Measurements from ENCODE around the gene EIF3A. TPM values are rescaled to one million over a fixed set of nuclear protein-coding genes. Genes with fewer than 3 reads are reported as not detected.

The EIF3A gene
- total RNA-seq, 2 donors from 2014 or later: 146 to 214 TPM

DNA sequence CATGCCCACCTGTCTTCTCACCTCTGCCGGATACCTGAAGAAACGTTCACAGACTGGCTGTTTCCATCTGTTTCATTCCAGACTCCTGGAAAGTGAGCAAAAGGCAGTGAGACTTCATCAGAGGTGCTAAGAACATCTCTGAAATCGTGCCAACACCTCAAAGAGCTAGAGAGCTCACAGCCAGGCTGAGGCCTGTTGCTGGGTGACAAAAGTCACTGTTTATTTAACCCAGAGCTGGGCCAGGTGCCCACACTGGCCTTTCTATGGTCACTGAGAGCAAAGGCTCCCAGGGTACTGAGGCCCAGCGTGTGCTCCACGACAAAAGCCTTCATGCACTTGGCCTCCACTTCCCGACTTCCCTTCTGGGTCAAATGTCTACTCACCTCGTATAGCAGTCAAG lies 54.8 kb downstream of the EIF3A start:
- H3K36me3 Mint-ChIP-seq: no peaks in the 10 kb centered on the region
- H3K4me1 Mint-ChIP-seq (ENCODE audit: low read depth in 2 of 2): peaks cover 7 to 10% of the 10 kb centered on the region in 2 donors
- H3K27ac Mint-ChIP-seq: no peak overlapping the region
- H3K27me3 Mint-ChIP-seq: no peaks in the 10 kb centered on the region
- no peak overlapping the region for H3K4me3 Mint-ChIP-seq
- H3K9me3 Mint-ChIP-seq: no peaks in the 10 kb centered on the region
- ATAC-seq (no peak), DNase-seq (ENCODE audit: low spot score) (no peak)

DNA sequence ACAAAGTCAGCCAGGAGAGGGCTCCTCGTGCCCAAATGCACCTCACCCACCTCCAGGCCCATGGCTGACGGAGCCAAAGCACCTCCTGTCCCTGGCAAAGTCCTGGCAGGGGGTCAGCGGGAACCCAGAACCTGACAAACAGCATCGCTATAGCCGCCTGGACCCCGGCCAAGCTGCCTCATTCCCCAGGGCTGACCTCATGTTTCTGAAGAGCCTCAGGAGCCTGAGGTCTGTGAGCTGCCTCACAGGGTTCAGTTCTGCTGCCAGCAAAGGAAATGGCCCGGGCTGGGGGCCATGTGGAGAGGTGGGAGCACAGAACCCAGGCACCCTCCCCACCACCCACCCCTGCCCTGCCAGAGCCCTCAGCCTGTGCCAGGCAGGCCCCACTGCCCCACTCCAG lies 55.3 kb downstream of the EIF3A start:
- H3K4me1 Mint-ChIP-seq (ENCODE audit: low read depth in 2 of 2): peaks cover 9 to 15% of the 10 kb centered on the region in 2 donors
- no peak for DNase-seq (ENCODE audit: low spot score)

DNA sequence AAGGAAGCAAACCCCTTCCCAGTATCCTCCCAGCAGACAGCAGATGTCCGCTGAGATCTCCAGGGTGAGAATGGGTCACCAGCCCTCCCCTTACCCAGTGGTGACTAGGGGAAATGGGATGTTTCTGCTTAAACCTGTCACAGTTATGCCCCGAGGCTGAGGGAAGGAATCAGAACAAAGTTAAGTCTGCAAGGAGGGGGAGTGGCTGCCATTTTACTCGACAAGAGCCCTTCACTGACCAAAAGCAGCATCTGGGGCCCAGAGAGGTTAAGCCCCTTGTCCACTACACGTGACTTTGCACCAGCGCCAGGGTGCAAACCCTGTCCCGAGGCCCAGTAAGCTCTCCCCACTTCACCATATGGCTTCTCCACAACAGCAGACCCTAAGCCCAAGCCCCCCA lies 55.7 kb downstream of the EIF3A start:
- Mint-ChIP-seq H3K36me3 (no peaks in the 10 kb centered on the region), H3K9me3 (no peaks in the 10 kb centered on the region), H3K27me3 (peaks cover 0 to 3% of the 10 kb centered on the region in 2 donors), H3K4me3 (no peak overlapping the region), H3K4me1 (ENCODE audit: low read depth in 2 of 2) (peaks cover 10 to 15% of the 10 kb centered on the region in 2 donors), H3K27ac (no peak overlapping the region)
- DNase-seq (ENCODE audit: low spot score): no peak
- ATAC-seq: no peak

More for the DNA sequence above, 55.3 kb downstream of the EIF3A start:
- Mint-ChIP-seq H3K27ac (no peak overlapping the region), H3K27me3 (peaks cover 0 to 3% of the 10 kb centered on the region in 2 donors), H3K4me3 (no peak overlapping the region), H3K9me3 (no peaks in the 10 kb centered on the region), H3K36me3 (no peaks in the 10 kb centered on the region)
- ATAC-seq: no peak

DNA sequence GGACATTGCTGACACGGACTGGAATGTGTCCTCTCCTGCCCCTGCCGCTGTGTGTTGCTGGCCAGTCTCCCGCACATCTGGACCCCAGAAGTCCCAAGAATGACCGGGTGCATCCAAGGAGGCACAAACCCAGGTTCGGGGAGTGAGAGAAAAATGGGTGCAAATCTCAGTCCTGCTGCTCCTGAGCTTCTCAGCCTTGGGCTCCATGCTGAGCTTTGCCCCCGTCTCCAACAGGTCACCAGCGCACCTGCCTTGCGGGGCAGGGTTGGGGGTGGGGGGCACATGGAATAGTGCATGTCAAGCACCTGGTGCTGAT lies 57.1 kb downstream of the EIF3A start:
- Mint-ChIP-seq H3K4me1 (ENCODE audit: low read depth in 2 of 2) (peaks cover 9 to 15% of the 10 kb centered on the region in 2 donors), H3K27ac (no peak overlapping the region), H3K9me3 (no peaks in the 10 kb centered on the region), H3K27me3 (peaks cover 0 to 3% of the 10 kb centered on the region in 2 donors), H3K36me3 (no peaks in the 10 kb centered on the region), H3K4me3 (no peak overlapping the region)
- DNase-seq (ENCODE audit: low spot score) (no peak), ATAC-seq (no peak)

DNA sequence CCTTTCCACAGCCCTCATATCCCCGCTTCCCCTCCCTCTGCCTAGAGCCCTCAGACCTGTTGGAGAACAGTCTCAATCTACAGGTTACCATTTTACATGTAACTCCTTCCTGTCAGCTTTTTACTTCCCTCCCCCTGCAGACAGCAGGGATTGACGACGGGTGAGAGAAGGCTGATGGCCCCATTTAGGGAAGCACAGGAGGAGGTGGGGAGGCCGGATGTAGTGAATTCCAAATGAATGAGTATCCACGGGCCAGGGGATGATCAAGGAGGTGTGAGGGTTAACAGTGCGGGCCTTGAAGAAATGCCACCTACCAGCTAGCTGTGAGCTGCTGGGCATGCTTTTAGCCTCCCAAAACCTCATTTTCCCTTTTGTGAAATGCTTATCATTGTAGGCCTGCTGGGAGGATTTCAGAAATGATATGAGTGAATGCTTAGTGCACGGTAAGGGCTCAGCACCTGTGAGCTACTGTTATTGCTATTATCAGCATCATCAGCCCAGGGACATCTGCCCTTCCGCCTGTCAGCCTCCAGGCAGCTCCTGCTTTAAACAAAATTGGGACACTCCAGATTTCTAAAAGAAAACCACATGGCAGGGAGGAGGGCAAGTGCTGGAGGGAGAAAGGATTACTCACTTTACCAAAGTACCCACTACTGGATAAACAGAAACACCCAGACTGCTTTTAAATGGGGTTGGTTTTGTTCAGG lies 57.6 kb downstream of the EIF3A start:
- Mint-ChIP-seq H3K4me1 (ENCODE audit: low read depth in 2 of 2) (peaks cover 5 to 12% of the 10 kb centered on the region in 2 donors), H3K4me3 (no peak overlapping the region), H3K36me3 (no peaks in the 10 kb centered on the region), H3K27ac (no peak overlapping the region), H3K9me3 (no peaks in the 10 kb centered on the region), H3K27me3 (peaks cover 0 to 3% of the 10 kb centered on the region in 2 donors)
- no peak for ATAC-seq
- DNase-seq (ENCODE audit: low spot score): no peak

DNA sequence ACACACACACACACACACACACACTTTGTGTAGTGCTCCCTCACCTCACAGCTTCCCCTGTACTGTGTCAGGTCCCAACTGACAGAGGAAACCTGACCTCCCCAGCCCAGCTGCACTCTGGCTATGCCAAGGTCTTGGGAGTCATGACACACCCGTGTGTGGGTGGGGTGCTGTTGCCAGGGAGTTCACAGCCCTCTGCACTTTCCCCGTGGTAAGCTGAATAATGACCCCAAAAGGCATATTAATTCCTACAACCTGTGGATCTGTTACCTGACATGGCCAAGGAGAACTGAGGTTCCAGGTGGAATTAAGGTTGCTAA lies 60.0 kb downstream of the EIF3A start:
- H3K9me3 Mint-ChIP-seq: no peaks in the 10 kb centered on the region
- peaks cover 5 to 8% of the 10 kb centered on the region in 2 donors for H3K4me1 Mint-ChIP-seq (ENCODE audit: low read depth in 2 of 2)
- H3K27me3 Mint-ChIP-seq: peaks cover 0 to 5% of the 10 kb centered on the region in 2 donors
- DNase-seq (ENCODE audit: low spot score) (no peak), ATAC-seq (peak; percentile 31 to 44)
- no peak overlapping the region for H3K27ac Mint-ChIP-seq
- H3K4me3 Mint-ChIP-seq: no peak overlapping the region
- no peaks in the 10 kb centered on the region for H3K36me3 Mint-ChIP-seq

DNA sequence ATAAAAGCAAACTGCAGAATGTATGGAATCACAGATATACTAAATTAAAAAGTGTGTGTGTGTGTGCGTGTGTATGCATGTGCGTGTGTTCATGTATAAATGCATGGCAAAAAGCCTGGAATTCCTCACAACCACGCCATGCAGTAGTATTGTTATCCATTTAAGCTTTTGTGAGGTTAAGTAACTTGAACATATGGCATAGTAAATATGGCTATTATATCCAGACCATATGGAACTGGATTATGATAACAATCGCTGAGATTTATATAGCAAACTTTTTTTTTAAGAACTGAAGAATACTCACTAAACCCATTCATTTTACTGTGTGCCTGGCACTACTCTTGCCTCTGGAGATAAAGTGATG lies 73.4 kb downstream of the EIF3A start:
- no peaks in the 10 kb centered on the region for H3K4me1 Mint-ChIP-seq (ENCODE audit: low read depth in 2 of 2)
- no peaks in the 10 kb centered on the region for H3K36me3 Mint-ChIP-seq
- no peak for DNase-seq (ENCODE audit: low spot score)
- no peak for ATAC-seq
- H3K4me3 Mint-ChIP-seq: no peak overlapping the region
- H3K27ac Mint-ChIP-seq: no peak overlapping the region
- H3K27me3 Mint-ChIP-seq: peaks cover 9 to 20% of the 10 kb centered on the region in 2 donors
- no peaks in the 10 kb centered on the region for H3K9me3 Mint-ChIP-seq

DNA sequence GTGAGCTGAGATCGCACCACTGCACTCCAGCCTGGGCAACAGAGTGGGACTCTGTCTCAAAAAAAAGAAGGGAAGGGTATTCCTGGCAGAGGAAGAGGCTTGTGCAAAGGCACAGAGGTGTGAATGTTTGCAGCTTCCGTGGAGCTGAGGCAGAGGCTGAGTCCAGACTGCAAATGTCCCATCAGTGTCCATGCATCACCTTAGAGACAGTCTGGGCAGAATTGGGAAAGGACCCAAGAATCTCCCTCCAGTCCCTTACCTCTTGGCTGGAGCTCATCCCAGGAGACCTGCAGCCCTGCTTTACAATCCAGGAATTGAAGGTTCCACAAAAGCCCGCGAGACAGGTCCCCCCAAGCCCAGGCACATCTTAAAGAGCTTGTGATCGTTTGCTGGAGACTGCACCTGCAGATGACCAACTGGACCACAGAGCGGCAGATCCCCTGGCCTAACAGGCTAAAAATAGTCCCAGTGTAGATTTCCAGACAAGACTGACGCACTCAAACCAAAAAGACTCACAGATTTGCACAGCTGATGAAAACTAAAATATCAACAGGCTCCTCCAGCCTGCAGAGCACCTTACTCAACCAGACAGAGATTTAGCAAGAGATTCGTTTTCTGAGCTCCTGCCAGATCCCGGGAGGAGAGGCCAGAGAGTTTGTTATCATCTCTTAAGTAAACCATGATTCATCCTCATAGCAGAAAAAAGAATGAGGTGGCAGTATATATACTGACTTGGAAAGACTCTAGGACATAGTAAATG lies 74.0 kb downstream of the EIF3A start:
- ATAC-seq (peak in 1 of 2 donors; percentile 15), DNase-seq (ENCODE audit: low spot score) (no peak)
- Mint-ChIP-seq H3K27ac (no peak overlapping the region), H3K4me3 (no peak overlapping the region), H3K9me3 (no peaks in the 10 kb centered on the region), H3K36me3 (no peaks in the 10 kb centered on the region), H3K4me1 (ENCODE audit: low read depth in 2 of 2) (no peaks in the 10 kb centered on the region), H3K27me3 (peaks cover 12 to 26% of the 10 kb centered on the region in 2 donors)

DNA sequence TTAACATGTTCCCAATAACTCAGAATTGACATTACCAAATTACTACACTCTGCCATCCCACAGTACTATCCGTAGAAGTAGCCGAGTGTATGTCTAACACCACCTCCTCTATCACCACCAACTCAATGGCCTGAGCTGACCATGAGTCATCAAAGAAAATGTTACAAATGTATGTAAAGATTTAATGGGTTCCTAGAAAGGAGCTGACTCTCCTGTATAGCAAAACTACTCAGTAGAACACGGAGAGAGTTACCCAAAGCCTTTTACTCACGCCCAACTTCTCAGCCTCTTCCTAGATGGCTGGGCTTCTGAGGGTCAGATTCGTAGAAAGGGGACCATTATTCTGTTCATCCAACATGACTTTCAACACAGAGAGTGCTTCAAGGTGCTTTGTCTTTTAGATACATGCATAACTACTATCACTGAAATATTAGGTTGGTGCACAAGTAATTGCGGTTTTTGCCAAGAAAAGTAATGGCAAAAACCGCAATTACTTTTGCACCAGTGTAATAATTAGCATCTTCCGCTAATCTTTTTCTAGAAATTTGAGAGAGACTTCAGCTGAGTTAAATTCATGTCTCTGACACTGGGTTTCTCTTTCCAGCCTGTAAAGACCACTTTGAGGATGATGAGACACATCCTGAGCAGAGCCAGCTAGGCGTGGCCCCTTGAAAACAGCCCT lies 75.1 kb downstream of the EIF3A start:
- Mint-ChIP-seq H3K36me3 (no peaks in the 10 kb centered on the region), H3K4me1 (ENCODE audit: low read depth in 2 of 2) (no peaks in the 10 kb centered on the region), H3K27me3 (peaks cover 14 to 28% of the 10 kb centered on the region in 2 donors), H3K27ac (no peak overlapping the region), H3K4me3 (no peak overlapping the region), H3K9me3 (no peaks in the 10 kb centered on the region)
- no peak for DNase-seq (ENCODE audit: low spot score)
- ATAC-seq: no peak

DNA sequence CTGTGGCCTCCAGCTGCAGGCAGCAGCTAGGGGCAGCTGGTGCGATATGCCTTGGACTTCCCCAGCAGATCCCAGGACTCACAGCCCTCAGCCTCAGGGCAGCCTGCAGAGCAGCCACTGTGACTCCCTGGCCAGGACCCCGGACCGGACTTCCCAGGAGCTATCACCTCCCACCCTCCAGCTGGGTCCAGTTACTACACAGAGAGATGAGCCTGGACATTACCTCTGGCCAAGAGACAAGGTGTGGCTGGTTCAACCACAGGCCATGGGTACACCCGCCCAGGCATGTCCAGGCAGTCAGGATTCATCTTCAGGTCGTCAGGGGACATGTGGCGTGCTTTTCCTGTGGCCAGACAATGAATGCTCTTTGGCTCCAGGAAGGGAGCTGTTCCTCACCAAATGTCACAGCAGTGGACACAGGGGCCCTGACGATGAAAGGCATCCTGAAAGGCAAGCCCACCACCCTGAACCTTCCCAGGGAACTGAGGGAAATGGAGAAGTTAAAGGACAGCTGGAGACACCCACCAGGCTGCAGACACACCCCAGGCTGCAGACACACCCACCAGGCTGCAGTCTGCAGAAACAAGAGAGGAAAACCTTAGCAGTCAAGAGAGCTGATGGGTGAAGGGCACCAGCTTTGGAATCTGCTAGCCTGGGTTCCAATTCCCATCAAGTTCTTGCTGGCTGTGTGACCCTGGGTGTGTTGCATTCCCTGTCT lies 76.9 kb downstream of the EIF3A start:
- H3K9me3 Mint-ChIP-seq: no peaks in the 10 kb centered on the region
- H3K4me1 Mint-ChIP-seq (ENCODE audit: low read depth in 2 of 2): no peaks in the 10 kb centered on the region
- DNase-seq (ENCODE audit: low spot score): no peak
- peak in 1 of 2 donors; percentile 24 for ATAC-seq
- H3K36me3 Mint-ChIP-seq: no peaks in the 10 kb centered on the region
- peaks cover 14 to 25% of the 10 kb centered on the region in 2 donors for H3K27me3 Mint-ChIP-seq
- no peak overlapping the region for H3K27ac Mint-ChIP-seq
- no peak overlapping the region for H3K4me3 Mint-ChIP-seq

DNA sequence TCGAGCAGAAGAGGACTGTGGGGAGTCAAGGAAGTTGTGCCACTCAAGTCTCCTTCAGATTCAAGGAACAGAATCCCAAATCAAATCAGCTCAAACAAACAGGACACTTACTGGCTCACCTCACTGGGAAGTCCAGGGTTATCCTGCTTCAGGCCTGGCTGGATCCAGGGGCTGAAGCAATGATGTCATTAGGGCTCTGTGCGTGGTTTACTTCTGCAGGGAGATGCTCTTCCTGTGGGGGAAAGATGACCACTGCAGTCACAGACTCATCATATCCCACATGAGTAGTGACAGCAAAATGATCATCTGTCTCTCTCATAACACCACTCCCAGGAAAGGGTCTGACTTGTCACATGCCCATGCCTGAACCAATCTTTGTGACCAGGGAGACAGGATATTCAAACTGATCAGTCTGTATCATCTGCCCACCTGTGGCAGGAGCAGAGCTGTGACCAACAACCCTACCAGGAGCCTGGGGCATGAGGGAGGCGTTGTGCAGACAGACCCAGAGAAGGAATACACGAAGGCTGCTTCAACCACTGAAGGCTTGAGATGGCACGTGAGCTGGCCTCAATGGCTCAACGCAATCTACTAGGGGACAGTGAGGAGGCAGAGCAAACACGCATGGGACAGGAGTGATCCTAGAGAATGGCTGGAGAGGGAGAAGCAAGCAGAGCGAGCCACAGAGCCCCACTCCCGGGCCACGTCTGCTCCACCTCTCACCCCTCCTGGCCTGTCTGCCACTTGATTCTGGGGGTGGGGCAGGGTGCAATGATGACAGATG lies 78.7 kb downstream of the EIF3A start:
- no peaks in the 10 kb centered on the region for H3K36me3 Mint-ChIP-seq
- no peaks in the 10 kb centered on the region for H3K4me1 Mint-ChIP-seq (ENCODE audit: low read depth in 2 of 2)
- no peaks in the 10 kb centered on the region for H3K9me3 Mint-ChIP-seq
- no peak for ATAC-seq
- H3K27ac Mint-ChIP-seq: no peak overlapping the region
- DNase-seq (ENCODE audit: low spot score): no peak
- H3K4me3 Mint-ChIP-seq: no peak overlapping the region
- peaks cover 20 to 40% of the 10 kb centered on the region in 2 donors for H3K27me3 Mint-ChIP-seq

DNA sequence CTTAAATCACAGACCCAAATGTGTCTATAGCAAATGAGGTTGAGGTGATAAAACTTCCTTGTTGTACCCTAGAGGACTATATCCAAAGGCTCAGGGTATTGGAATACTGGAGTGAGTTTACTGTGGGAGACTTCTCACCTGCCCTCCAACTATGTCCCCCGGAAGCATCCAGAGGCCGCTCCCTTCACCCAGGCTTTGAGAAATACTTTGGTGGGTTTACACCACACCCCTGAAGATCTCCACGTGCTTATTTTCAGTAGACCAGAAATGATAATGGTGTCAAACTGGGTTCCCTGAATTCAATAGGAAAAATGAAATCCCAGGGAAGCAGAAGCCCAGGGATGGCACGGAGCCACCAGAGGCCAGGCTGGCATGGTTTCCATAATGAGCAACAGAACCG lies 82.4 kb downstream of the EIF3A start:
- DNase-seq (ENCODE audit: low spot score): no peak
- Mint-ChIP-seq H3K36me3 (no peaks in the 10 kb centered on the region), H3K9me3 (no peaks in the 10 kb centered on the region), H3K27ac (no peak overlapping the region), H3K4me3 (no peak overlapping the region), H3K4me1 (ENCODE audit: low read depth in 2 of 2) (no peaks in the 10 kb centered on the region), H3K27me3 (peaks cover 21 to 36% of the 10 kb centered on the region in 2 donors)
- ATAC-seq: no peak

DNA sequence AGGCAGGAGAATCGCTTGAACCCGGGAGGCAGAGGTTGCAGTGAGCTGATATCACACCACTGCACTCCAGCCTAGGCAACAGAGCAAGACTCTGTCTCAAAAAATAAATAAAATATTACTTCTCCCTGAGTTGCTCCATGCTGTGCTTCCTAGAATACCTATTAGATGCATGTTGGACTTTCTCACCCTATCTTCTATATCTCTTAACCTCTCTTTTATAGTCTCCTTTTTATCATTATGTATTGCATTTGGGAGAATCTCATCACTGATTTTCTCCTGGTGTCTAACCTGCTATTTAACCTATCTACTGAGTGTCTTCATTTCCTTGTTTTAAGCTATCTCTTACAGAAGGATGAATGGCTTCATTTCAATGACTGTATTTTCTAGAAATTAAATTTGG lies 83.2 kb downstream of the EIF3A start:
- H3K36me3 Mint-ChIP-seq: no peaks in the 10 kb centered on the region
- ATAC-seq (no peak), DNase-seq (ENCODE audit: low spot score) (no peak)
- H3K4me1 Mint-ChIP-seq (ENCODE audit: low read depth in 2 of 2): no peaks in the 10 kb centered on the region
- no peaks in the 10 kb centered on the region for H3K9me3 Mint-ChIP-seq
- H3K27me3 Mint-ChIP-seq: peaks cover 21 to 35% of the 10 kb centered on the region in 2 donors
- no peak overlapping the region for H3K27ac Mint-ChIP-seq
- H3K4me3 Mint-ChIP-seq: no peak overlapping the region

Measured in natural killer cell treated with Interleukin-12 subunit alpha and Interleukin-12 subunit beta and Interleukin-15 and Interleukin-18, amount 100 ng/mL, for 72 hours (primary cell).